Stimulated activated CD4-positive, alpha-beta T cell treated with anti-CD3 and anti-CD28 coated beads, Interleukin-1b, Interleukin-23, amount 100 ng/mL, for 4 hours (primary cell): ENCODE measurements around the gene KLK6.

Source experiments
- DNase-seq, 2 donors: peaks; one replicate each; pipeline ENCODE4 v3.0.0-alpha.2; 2020; ENCODE audit warnings: low read depth in 2 of 2

KLK6 gene

GRCh38 chr19:50952910-50953309, 16.5 kb downstream of the KLK6 start, which contains the start of gene KLK5:
TSS of gene KLK5 (minus strand) at chr19:50953038. CDS start at chr19:50952657, 381 bp downstream.
- no peak for DNase-seq

DNA sequence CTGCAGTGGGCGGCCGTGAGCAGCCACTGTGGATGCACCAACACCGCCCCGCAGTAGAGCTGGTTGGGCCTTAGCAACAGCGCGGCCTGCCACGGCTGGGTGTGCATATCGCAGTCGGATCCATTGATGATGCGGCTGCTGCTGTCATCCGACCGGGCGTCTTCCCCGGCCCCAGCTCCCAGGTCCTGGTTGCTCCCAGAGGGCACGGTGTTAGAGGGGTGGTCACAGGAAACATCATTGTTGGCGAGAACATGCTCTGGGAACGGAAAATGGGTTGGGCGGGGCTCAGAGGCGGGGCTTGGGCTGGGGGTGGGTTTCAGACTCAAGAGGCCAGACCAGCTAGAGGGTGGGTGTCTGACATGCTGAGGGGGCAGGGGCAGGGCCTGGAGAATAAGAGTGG, 19.5 kb downstream of the KLK6 start:
- DNase-seq: no peak

- no peak for DNase-seq
Measured at GRCh38 chr19:50947123-50947522, 22.3 kb downstream of the KLK6 start.

GRCh38 chr19:50944795-50945194, 24.6 kb downstream of the KLK6 start:
- DNase-seq: no peak

GRCh38 chr19:50943074-50943828, 26.1 kb downstream of the KLK6 start:
- DNase-seq: no peak

DNA sequence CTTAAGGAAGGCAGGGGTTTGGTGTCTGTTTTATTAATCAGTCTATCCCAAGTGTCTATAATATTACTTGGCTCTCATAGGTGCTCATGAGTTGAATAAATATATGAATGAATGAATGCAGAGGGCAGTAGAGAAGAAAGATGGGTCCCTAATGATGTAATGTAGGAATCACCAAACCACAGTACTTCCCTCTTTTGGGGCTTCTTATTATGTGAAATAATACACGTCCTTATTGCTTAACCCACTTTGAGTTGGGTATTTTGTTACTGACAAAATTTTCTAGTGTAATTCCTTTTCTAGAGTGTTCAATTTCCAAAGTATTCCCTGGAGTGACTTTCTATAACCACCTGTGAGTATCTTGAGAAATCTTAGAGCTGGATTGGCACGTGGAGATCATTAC, 29.8 kb downstream of the KLK6 start:
- no peak for DNase-seq

- no peak for DNase-seq
Measured at GRCh38 chr19:50933640-50934039, 35.8 kb downstream of the KLK6 start.

- DNase-seq: no peak
Measured at GRCh38 chr19:50932690-50933083, 36.7 kb downstream of the KLK6 start.

- DNase-seq: no peak
Measured at GRCh38 chr19:50932018-50932689, 37.2 kb downstream of the KLK6 start.

GRCh38 chr19:50931023-50931422, 38.4 kb downstream of the KLK6 start:
- no peak for DNase-seq

- no peak for DNase-seq
Measured at GRCh38 chr19:50928831-50929230, 40.6 kb downstream of the KLK6 start.

DNA sequence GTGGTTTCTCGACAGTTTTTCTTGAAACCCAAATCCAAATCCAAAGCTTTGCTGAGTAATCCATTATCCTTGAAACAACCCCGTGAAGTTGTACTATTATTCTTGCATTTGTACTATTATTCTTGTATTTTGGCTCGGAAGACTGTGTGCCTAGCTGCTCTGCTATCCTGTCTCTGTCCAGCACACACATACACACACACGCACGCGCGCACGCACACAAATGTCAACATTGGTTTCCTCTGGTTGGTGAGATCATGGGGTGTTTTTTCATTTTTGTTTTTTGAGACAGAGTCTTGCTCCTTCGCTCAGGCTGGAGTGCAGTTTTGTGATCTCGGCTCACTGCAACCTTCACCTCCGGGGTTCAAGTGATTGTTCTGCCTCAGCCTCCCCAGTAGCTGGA, 43.2 kb downstream of the KLK6 start:
- DNase-seq: no peak

DNA sequence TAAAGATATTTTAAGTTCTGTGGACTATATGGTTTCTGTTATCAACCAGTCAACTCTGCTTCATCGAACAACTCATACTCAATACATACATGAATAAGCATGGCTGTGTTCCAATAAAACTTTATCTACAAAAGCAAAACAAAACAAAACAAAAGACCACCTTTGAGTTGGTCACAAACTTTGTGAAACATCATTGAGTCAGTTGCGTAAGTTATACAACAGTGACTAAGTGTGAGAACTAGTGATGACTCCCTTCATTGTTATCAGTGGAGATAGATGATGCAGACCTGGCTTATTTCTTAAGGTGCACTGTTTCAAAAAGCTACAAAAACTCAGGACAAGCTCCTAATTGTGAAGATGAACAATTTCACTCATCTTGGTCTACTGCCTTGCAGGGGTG, 43.7 kb downstream of the KLK6 start:
- DNase-seq: no peak

GRCh38 chr19:50924586-50924985, 44.8 kb downstream of the KLK6 start:
- no peak for DNase-seq

GRCh38 chr19:50922317-50922853, 47.0 kb downstream of the KLK6 start:
- peak; percentile 61 to 65 for DNase-seq

- no peak for DNase-seq
Measured at GRCh38 chr19:50921426-50922316, 47.7 kb downstream of the KLK6 start.

- no peak for DNase-seq
Measured at GRCh38 chr19:50916069-50916468, 53.3 kb downstream of the KLK6 start.

DNA sequence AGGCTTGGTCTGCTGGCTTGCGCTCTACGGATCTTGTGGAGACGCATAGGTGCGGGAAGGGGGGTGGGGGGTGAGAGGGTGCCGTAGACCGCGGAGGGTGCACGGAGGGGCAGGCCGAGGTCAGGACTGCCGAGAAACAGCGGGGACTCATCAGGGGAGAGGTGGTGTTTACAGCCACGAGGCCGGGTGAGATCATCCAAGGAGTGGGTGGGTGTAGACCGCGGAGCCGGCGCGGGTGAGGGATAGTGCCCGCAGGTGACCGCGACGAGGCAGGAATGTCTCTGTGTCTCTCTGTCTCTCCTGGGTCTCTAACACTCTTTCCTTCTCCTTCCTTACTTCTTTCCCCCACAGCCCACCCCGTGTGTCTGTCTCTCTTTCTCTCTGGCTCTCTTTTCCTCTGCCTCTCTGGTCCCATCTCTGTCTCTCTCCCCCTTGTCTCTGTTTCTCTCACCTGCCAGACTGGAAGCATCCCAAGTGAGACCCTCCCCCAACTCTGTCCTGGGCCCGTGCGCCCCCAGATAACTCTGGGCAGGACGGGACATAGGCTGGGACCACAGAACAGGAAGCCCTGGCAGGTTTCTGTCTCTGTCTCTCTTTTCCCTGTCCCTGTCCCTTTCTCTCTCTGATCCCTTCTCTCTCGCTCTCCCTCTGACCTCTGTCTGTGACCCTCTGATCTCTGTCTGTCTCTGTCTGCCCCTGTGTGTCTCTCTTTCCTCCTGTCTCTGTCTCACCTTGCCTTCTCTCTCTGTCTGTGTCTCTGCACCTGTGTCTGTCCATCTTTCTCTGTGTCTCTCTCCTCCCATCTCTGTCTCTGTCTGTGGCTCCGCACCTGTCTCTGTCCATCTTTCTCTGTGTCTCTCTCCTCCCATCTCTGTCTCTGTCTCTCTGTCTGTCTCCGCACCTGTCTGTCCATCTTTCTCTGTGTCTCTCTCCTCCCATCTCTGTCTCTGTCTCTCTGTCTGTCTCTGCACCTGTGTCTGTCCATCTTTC, 56.4 kb downstream of the KLK6 start:
- no peak for DNase-seq

DNA sequence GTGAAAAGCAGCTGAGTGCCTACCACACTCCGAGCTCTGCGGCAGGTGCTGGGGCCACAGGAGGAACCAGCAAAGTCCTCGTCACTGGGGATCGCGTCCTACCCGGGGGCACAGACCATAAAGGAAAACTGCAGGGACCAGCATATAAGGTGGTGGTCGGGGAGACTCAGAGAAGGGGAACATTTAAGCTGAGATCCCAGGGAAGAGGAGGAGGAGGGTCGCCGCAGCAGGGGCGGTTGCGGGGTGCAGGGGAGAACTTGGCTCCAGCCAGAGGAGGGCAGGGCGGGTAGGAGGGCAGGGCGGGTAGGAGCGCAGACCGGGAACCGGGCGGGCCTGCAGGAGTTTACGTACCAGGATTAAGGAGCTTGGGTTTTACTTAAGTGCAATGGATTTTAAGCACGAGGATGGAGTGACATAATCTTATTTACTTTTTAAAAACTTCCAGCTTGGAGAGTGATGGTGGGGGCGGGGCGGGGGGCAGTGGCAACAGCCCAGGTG, 57.2 kb downstream of the KLK6 start:
- DNase-seq: no peak

DNA sequence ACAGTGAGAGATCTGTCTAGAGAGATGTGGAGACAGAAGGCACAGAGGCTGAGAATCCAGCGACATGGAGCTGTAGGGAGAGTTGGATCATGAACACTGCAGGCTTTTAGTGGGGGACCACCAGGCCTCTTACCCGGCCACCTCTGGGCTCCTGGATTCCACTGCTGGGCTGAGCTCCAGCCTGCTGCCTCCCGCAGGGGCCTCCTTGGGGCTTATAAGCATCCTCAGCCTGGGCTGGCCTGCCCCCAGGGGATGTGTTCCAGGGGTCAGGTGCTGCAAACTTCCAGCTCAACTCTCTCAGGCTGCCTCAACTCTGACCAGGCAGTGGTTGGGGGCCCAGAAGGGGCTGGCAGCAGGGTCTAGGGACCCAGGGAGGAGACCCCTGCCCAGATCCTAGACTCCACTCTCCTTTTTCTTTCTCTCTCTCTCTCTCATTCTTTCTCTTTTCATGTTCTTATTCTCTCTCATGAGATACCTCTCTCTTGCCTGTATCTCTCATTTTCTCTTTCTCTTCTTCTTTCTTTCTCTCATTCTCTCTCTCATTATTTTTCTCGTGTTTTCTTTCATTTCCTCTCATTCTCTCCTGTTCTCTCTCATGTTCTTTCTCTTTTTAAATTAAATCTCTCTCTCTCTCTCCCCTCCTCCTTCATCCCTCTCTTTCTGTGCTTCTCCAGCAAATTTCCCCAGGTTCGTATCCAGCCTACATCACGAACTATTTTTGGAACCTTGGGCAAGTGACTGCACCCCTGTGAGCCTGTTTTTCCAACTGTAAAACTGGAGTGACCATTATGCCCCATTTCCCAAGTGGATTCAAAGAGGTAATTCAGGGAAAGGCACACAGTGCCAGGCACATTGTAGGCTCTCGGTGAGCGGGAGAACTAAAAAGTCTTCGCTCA, 57.9 kb downstream of the KLK6 start, which contains the start of gene KLK4:
Gene KLK4, minus strand, starts transcription at position 190 of the 896 bp plus-strand sequence. CDS start 657 bp downstream, outside the sequence.
- no peak for DNase-seq
